Peyer's patch (tissue), 4 donors: ENCODE measurements around the gene DCK.

Source experiments
- CTCF ChIP-seq, 6 experiments: fragments of 450-650 bp in 4 of 6; fragments of 200-600 bp in 2 of 6; sonication (generic) in 1 of 6; IDR thresholded peaks; one replicate each; pipeline ENCODE4 v1.5.1; 2017 to 2019; ENCODE audit warnings: antibody characterized with exemption in 6 of 6, mild to moderate bottlenecking in 3 of 6, moderate library complexity in 1 of 6
- POLR2A ChIP-seq, 2 donors: fragments of 450-650 bp; IDR thresholded peaks; one replicate each; pipeline ENCODE4 v1.5.1; 2017; ENCODE audit warnings: antibody characterized with exemption in 2 of 2, mild to moderate bottlenecking in 2 of 2, moderate library complexity in 2 of 2

GRCh38 chr4:70945046-70945445 lies 48.4 kb upstream of the DCK start:
- no peak for TF ChIP-seq CTCF (IDR thresholded peaks at IDR 0.05)
- TF ChIP-seq POLR2A (IDR thresholded peaks at IDR 0.05): no peak
